ENCODE measurements around the gene ADAT3.
A peak's percentile ranks its signal among the peaks of the same experiment; 100 is the strongest.

Gene ADAT3

GRCh38 chr19:1938071-1938470 lies 32.9 kb downstream of the ADAT3 start:
- DNase-seq (ENCODE audit: low spot score) = no peak

DNA sequence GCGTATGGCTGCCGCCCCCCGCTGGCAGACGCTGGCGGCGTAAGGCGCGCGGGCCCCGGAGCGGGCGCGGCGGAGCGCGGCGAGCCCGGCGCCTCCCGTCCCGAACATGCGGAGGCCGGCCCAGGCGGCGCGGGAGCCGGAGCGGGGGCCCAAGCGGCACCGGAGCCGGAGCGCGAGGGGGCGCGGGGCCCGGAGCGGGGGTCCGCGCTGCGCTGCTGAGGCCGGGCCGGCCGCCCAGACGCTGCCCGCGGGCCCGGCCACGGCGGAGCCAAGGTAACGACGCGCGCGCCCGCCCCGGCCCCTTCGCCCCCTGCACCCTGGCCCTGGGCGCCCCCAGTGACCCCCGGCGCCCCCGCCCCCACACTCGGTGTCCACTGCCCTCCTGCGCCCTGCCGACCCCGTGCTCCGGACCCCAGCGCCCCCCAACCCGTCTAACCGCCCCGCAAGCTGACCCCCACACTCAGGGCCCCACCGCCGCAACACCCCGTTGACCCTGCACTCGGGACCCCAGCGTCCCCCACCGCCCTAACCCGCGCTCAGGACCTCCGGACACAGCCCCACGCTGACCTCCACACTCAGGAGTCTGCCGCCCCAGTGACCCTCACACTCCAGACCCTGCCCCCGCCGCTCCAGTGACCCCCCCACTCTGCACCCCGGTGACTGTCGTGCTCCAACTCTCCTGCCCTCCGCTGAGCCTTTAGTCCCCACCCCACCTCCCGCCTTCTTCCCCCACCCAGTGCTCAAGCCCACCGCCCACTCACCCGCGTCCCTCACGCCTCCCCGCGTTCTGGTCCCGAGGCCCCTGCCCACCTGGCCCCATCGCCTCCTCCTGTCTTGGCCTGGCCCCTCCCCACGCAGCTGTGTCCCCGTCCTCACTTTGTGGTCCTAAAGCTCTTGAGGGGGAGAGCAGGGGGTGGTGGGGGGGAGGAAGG lies 36.2 kb downstream of the ADAT3 start, which contains the start of gene CSNK1G2:
CSNK1G2 (plus strand) TSS at position 27 of the 932 bp plus-strand sequence. CDS start 28,601 bp downstream, outside the sequence.
- DNase-seq (ENCODE audit: low spot score) = no peak

DNA sequence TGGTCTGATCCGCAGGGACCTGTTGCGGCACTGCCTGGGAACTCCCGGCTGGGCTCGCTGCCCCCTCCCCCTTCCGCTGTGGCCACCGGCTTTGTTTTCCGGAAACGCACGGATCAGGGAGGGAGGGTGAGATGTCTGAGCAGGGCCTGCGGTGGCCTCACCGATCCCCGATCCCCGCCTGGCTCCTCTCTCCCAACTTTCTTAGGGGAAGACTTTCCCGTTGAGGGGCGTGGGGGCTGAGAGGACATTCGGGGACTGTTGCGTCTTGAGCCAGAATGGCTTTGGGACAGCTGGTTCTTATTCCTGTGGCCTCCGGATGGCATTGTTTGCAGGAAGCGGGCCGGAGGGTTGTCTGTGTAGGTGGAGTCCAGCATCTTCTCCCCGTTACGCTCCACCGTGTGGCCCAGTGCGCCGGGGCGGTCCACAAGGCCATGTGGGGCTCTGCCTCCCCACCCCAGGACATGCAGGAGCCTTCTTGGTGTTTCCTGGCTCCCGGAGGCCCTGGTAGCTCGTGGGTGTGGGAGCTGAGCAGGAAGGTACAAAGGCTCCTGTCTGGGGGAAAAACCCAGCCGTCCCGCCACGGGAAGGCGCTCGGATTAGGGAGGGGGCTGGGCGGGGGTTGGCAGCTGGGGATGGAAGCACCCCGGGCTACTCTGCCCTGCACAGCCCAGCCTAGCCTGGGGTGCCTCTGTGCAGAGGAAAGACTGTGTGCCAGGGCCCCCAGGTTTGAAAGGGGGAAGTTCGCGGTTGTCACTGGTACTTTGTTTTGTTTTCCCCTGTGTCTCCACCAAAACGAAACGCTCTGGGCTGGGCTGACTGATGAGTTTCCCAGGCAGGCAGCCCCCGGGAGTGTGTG lies 37.1 kb downstream of the ADAT3 start:
- DNase-seq (ENCODE audit: low spot score) = peak; percentile 79

DNA sequence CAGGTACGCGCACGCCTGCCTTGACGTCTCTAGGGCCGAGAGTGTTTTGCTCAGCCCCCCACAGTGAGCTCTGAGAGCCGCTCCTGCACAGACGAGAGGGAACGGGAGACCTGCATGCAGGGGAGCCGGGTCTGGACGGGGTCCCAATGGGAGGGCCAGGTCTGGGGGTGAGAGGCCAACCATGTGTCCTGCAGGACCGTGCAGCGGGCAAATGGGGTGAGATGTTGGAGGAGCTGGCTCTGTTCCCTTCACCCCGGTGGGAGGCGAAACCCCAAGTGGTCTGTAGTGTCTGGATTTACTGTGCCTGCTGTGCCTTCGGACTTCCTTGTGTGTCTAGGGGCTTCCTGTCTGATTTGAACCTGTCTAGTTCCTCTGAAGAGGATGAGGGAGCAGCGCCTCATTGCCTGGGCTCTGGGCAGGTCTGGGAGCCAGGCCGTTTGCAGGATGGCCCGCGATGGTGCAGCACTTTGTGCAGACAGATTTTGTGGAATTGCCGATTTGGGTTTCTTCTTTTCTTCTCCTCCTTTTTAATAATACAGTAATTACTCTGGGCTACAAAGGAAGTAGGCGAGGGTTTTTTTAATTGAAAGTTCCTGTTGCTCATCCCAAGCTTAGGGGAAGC lies 37.8 kb downstream of the ADAT3 start:
- peak; percentile 31 for DNase-seq (ENCODE audit: low spot score)

- no peak for DNase-seq (ENCODE audit: low spot score)
Measured at GRCh38 chr19:1943661-1944087, 38.5 kb downstream of the ADAT3 start.

DNA sequence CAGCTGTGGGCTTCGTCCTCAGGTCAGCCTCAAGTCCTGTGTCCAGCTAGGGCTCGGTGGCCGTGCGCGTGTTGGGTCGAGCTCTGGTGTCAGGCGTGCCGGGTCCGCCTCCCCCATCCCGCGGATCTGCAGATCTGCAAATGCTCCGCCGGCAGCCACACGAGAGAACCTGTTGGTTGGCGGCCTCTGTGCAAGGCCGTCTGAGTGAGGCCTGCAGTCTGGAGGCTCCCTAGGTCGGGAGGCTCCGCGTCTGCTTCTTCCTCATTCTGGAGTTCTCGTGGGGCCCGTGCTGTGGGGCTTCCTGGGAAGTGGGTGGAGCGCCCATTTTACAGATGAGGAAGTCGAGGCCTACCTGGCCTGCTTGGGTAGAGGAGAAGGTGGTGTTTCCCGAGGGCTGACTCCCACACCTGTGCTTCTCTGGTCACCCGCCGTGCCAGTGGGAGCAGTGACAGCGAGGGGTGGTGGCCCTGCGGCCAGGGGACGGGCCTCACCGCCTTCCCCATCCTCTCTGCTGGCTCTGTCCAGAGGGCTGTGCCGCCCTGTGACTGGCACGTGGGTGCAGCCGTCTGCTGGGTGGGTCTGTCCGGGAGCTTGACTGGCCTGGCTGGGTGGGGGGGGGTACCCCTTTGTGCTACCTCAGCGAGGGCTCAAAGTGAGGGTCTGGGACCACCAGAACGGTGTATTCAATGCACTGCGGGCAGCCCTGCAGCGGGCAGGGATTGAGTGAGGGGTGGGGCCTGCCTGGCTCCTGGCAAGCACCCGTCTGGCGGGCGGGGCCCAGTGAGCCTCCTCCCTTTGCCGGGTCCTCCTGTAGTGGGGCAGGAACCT lies 39.1 kb downstream of the ADAT3 start:
- no peak for DNase-seq (ENCODE audit: low spot score)

GRCh38 chr19:1944916-1945561 lies 39.8 kb downstream of the ADAT3 start:
- no peak for DNase-seq (ENCODE audit: low spot score)

GRCh38 chr19:1945899-1946298 lies 40.7 kb downstream of the ADAT3 start:
- peak; percentile 32 for DNase-seq (ENCODE audit: low spot score)

DNA sequence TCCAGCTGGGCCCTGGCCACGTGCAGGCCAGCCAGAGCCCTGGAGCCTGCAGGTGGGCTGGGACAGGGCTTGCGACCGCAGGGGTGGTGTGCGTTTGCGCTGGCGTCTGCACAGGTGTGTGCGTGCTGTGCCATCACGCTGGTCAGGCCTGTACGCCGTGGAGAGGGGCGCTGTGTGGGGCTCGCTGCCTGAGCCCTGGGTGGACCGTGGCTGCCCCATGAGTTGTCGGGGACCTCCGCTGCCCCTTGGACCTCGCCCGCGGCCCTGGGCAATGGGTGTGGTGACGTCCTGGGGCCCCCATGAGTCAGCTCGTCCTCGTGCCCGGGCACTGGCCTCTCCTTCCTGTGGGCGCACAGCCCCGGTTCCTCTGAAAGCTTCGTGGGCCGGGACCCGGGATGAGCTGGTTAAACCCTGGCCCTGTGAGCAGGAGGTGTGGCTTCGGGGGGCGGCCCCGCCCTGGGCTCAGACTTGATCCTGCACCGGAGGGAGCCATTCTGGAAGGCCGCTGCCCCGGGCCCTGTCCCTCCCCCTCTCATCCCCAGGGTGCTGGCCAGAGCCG lies 42.5 kb downstream of the ADAT3 start:
- DNase-seq (ENCODE audit: low spot score) = no peak

DNA sequence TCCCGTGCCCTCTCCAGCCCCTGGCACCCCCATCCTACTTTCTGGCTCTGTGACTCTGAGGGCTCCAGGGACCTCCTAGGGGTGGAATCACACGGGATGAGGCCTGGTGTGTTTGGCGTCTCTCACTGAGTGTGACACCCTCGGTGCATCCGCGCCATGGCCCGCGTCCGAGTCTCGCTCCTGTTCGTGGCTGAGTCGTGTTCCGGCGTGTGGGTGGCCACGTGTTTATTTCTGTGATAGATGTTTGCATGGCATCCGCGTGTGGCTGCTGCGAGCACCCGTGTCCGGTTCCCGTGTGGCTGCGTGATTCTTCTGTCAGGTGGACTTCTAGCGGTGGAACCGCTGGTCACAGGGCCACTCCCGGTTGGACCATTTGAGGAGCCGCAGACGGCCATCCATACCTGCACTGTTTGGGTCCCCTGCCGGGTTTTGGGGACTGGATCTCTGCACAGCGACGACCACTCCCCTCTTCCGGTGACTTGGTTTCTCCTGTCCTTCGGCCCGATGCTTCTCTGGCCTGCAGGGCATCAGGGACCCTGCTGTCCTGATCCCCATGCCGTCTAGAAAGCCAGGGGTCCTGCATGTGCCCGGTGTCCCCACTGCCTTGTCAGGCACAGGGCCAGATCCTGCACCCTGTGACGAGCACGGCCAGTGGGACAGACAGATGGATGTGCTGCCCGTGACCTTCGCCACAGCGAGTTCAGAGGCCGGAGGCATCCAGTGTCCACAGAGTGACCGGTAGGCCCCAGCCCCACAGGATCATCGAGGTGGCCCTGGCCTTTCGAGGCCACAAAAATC lies 44.3 kb downstream of the ADAT3 start:
- no peak for DNase-seq (ENCODE audit: low spot score)

GRCh38 chr19:1950640-1951039 lies 45.4 kb downstream of the ADAT3 start:
- DNase-seq (ENCODE audit: low spot score) = no peak

- no peak for DNase-seq (ENCODE audit: low spot score)
Measured at GRCh38 chr19:1952635-1953034, 47.4 kb downstream of the ADAT3 start.

DNA sequence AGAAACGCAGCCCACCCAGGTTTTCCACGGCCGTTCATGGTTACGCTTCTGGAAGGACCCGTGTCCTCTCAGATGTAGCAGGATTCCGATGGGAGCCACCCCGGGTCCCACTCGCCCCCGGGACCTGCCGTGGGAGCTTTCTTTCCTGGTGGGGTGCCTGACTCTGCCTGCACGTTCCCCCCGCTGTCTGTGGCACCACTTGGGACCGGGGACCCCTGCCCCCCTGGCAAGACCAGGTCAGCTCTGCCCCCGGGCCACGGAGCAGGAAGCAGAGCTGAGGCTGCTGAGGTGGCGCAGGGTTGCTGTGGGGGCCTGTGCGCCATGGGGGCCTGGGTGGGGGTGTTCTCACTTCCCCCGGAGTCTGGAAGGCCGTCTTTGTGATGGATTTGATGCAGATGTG lies 47.8 kb downstream of the ADAT3 start:
- no peak for DNase-seq (ENCODE audit: low spot score)

GRCh38 chr19:1953441-1954094 lies 48.4 kb downstream of the ADAT3 start:
- no peak for DNase-seq (ENCODE audit: low spot score)

DNA sequence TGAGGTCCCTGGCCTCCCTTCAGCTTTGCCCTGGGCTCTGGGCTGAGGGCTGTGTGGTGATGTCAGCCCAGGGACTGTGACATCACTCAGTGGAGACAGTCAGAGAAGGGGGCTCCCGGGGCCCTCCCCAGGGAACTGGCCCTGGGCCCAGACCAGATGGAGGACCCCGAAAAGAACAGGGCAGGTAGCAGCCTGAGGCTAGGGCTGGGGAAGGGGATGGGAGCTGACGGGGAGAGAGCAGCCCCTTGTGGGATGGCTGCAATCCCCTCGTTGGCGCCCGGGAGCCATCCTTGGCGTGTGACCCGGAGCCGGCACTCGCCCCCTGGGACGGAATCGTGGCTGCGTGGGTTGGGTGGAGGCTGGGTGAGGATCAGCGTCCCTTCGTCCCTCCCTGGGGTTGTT lies 49.3 kb downstream of the ADAT3 start:
- no peak for DNase-seq (ENCODE audit: low spot score)

- DNase-seq (ENCODE audit: low spot score) = no peak
Measured at GRCh38 chr19:1955171-1956121, 50.2 kb downstream of the ADAT3 start.

- no peak for DNase-seq (ENCODE audit: low spot score)
Measured at GRCh38 chr19:1956122-1956494, 50.9 kb downstream of the ADAT3 start.

GRCh38 chr19:1956868-1957492 lies 51.8 kb downstream of the ADAT3 start:
- no peak for DNase-seq (ENCODE audit: low spot score)
